Lung (tissue), 12 donors: ENCODE results near the gene MDC1. TPM values are rescaled to one million over a fixed set of nuclear protein-coding genes. Genes with fewer than 3 reads are reported as not detected.
"Not testable (repeated sequence)": the region's sequence is repeated elsewhere in the genome, so short reads cannot be mapped to it uniquely, and the experiment has no call there.

Experiments used
- ATAC-seq: fragments of 200-7000 bp; cut with Tn5 transposase; one replicate; pipeline ENCODE4 v1.9.1; 2020; ENCODE audit warnings: moderate number of reproducible peaks; ENCODE audit not compliant: insufficient read depth, low FRiP score
- DNase-seq, 3 donors: peaks; one replicate each; pipeline ENCODE4 v3.0.0-alpha.2; 2013 to 2017
- H3K27ac ChIP-seq, 2 donors: one replicate each; pipeline ENCODE4 v1.5.1; 2013; ENCODE audit warnings: mild to moderate bottlenecking in 2 of 2, moderate library complexity in 2 of 2, control low read depth in 1 of 2, inconsistent platforms in 1 of 2, low read depth in 1 of 2, low read length in 1 of 2
- H3K27me3 ChIP-seq, 3 donors: one replicate each; pipeline ENCODE4 v1.5.1; 2013; ENCODE audit warnings: low read length in 2 of 3; ENCODE audit not compliant: control insufficient read depth in 3 of 3, insufficient read depth in 3 of 3
- H3K36me3 ChIP-seq, 4 donors: one replicate each; pipeline ENCODE4 v1.5.1; 2013; ENCODE audit warnings: low read length in 4 of 4, mild to moderate bottlenecking in 1 of 4, moderate library complexity in 1 of 4; ENCODE audit not compliant: control insufficient read depth in 4 of 4, insufficient read depth in 4 of 4
- H3K4me1 ChIP-seq, 5 donors: one replicate each; pipeline ENCODE4 v1.5.1; 2013; ENCODE audit warnings: low read length in 5 of 5, mild to moderate bottlenecking in 2 of 5, moderate library complexity in 1 of 5; ENCODE audit not compliant: control insufficient read depth in 5 of 5, insufficient read depth in 5 of 5
- H3K4me3 ChIP-seq: one replicate; pipeline ENCODE4 v1.5.1; 2013; ENCODE audit warnings: mild to moderate bottlenecking, control low read depth, moderate library complexity
- H3K9ac ChIP-seq, 2 donors: one replicate each; pipeline ENCODE4 v1.5.1; 2013; ENCODE audit warnings: low read length in 2 of 2, control low read depth in 1 of 2; ENCODE audit not compliant: insufficient read depth in 1 of 2
- H3K9me3 ChIP-seq, 4 donors: one replicate each; pipeline ENCODE4 v1.5.1; 2013; ENCODE audit warnings: low read length in 3 of 4, mild to moderate bottlenecking in 1 of 4, moderate library complexity in 1 of 4; ENCODE audit not compliant: control insufficient read depth in 4 of 4, insufficient read depth in 3 of 4
- WGBS, 2 donors: extraction: QIAGEN DNeasy Blood & Tissue Kit; methylation state at CpG; one replicate each; pipeline ENCODE4 v1.1.7; 2013; 5-methylcytosine and 5-hydroxymethylcytosine counted together
- polyA plus RNA-seq, 2 donors: library from polyadenylated mRNA; stranded (reverse); fragments of 200-250 nt; gene quantifications; one replicate each; pipeline ENCODE4 v1.2.1, GENCODE V29; 2013
- total RNA-seq, 2 donors: library from RNA; depleted of rRNA in 1 of 2; stranded (reverse); fragments of >200 nt in 1 of 2; gene quantifications; one replicate each; pipeline ENCODE4 v1.2.1, GENCODE V29; 2014 to 2021
- TF ChIP-seq, protein P1 (sequence below): IDR thresholded peaks from 2 replicates; pipeline ENCODE4 v1.5.1; 2012; ENCODE audit warnings: mild to moderate bottlenecking; ENCODE audit errors: control extremely low read depth, extremely low read depth
- donor health status: control.
- donor health status: control.
- donor health status: Bipolar disorder and iron deficiency.
- donor health status: healthy.
- donor health status: DM: yes; HTN: yes; CAD: no.

Gene MDC1
- total and polyA plus RNA-seq, 4 donors: 9.9 to 34.0 (median 12.4) TPM

DNA sequence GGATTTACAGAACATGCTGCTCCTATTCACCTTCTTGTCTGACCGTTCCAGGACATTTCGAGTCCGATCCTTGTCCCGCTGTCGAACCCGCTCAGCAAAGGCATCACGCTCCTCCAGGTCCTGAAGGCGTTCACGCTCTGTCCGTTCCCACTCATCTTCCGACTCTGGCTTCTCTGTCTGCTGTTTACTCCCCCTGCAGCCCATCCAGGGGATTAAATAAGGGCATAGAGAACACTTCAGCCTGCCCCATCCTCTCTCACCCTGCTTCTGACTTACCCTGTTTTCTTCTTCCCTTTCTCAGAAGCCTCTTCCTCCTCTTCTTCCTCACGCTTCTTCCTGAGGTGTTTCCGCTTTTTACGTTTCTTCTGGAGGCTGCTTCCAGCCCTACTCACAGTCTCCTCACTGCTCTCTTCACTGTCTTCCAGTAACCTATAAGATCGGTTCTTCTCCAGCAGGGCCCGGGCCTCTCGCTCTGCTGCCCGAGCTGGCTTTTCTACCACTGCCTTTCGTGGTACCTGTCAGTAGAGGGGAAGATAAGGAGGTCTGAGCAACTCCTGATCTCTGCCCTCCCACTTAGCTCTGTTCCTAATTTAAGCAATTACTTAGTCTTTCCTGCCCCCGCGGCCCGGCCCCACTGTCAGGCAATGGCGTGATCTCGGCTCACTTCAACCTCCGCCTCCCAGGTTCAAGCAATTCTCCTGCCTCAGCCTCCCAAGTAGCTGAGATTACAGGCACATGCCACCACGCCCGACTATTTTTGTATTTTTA lies 46.1 kb downstream of the MDC1 start:
- H3K4me3 ChIP-seq: no peak overlapping the region
- ATAC-seq (no peak), DNase-seq (no peak)
- 88 to 91% methylated on average over 27 of the region's 27 CpGs for WGBS, 2 donors
- H3K27me3 ChIP-seq: no peaks in the 10 kb centered on the region
- no peak overlapping the region for H3K27ac ChIP-seq
- H3K36me3 ChIP-seq: peaks cover 11 to 18% (median 17%) of the 10 kb centered on the region in 4 donors
- H3K4me1 ChIP-seq: peaks cover 0 to 8% (median 3%) of the 10 kb centered on the region in 5 donors
- H3K9me3 ChIP-seq: no peaks in the 10 kb centered on the region
- H3K9ac ChIP-seq: no peak overlapping the region
- TF ChIP-seq, protein P1, sequence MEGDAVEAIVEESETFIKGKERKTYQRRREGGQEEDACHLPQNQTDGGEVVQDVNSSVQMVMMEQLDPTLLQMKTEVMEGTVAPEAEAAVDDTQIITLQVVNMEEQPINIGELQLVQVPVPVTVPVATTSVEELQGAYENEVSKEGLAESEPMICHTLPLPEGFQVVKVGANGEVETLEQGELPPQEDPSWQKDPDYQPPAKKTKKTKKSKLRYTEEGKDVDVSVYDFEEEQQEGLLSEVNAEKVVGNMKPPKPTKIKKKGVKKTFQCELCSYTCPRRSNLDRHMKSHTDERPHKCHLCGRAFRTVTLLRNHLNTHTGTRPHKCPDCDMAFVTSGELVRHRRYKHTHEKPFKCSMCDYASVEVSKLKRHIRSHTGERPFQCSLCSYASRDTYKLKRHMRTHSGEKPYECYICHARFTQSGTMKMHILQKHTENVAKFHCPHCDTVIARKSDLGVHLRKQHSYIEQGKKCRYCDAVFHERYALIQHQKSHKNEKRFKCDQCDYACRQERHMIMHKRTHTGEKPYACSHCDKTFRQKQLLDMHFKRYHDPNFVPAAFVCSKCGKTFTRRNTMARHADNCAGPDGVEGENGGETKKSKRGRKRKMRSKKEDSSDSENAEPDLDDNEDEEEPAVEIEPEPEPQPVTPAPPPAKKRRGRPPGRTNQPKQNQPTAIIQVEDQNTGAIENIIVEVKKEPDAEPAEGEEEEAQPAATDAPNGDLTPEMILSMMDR: no peak

GRCh38 chr6:30666300-30666699 lies 50.8 kb downstream of the MDC1 start:
- H3K27me3 ChIP-seq, H3K9me3 ChIP-seq, H3K9ac ChIP-seq, H3K4me1 ChIP-seq, H3K27ac ChIP-seq, DNase-seq, ATAC-seq, H3K4me3 ChIP-seq: not testable (repeated sequence)
- WGBS, 2 donors: 74 to 77% methylated on average over 2 of the region's 2 CpGs
- peaks cover 29 to 50% (median 46%) of the 10 kb centered on the region in 4 donors for H3K36me3 ChIP-seq

GRCh38 chr6:30664994-30665767 lies 51.9 kb downstream of the MDC1 start:
- H3K9me3 ChIP-seq: no peaks in the 10 kb centered on the region
- H3K4me3 ChIP-seq: no peak overlapping the region
- H3K4me1 ChIP-seq: no peaks in the 10 kb centered on the region
- no peak for ATAC-seq
- TF ChIP-seq, protein P1: no peak
- H3K27me3 ChIP-seq: no peaks in the 10 kb centered on the region
- H3K27ac ChIP-seq: no peak overlapping the region
- H3K9ac ChIP-seq: no peak overlapping the region
- no peak for DNase-seq
- 93 to 95% methylated on average over 34 of the region's 34 CpGs for WGBS, 2 donors
- H3K36me3 ChIP-seq: peaks cover 29 to 50% (median 43%) of the 10 kb centered on the region in 4 donors

GRCh38 chr6:30657922-30658321 lies 59.2 kb downstream of the MDC1 start:
- not testable (repeated sequence) for H3K27ac ChIP-seq, H3K4me3 ChIP-seq, ATAC-seq, H3K9ac ChIP-seq, H3K4me1 ChIP-seq, H3K9me3 ChIP-seq, H3K27me3 ChIP-seq, DNase-seq
- 98 to 99% methylated on average over 5 of the region's 5 CpGs for WGBS, 2 donors
- H3K36me3 ChIP-seq: peaks cover 43 to 75% (median 50%) of the 10 kb centered on the region in 4 donors
